Activated T-cell treated with anti-CD3 and anti-CD28 coated beads for 4 hours (primary cell): Measurements from ENCODE around the gene CLPTM1.
"Not testable (repeated sequence)": the region's sequence is repeated elsewhere in the genome, so short reads cannot be mapped to it uniquely, and the experiment has no call there.

ENCODE experiments used
- DNase-seq: peaks from one replicate; pipeline ENCODE4 v3.0.0-alpha.2; 2020

The CLPTM1 gene

DNA sequence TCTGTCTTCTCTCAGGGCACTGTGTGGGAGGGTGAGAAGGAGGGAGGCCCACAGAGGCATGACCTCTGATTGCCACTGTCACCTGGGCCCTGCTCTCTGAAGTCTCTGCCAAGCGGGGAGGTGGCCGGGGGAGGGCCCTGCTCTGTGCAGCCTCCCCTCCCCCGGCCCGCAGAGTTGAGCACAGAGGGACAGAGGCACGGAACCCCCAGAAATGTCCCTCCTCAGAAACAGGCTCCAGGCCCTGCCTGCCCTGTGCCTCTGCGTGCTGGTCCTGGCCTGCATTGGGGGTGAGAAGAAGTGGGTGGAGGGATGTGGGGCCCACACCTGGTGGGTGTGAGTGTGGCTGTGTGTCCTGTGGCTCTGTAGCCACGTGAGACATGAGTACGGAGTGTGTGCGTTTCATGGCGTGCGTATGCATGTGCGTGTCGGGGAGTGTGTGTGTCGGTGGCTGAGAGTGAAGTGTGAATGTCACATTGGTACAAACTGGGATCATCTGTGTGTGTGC, 13.1 kb upstream of the CLPTM1 start, which contains the start of gene APOC4:
APOC4 (plus strand) TSS at position 171 of the 505 bp plus-strand sequence; CDS start at position 212, 41 bp downstream.
- DNase-seq = no peak

DNA sequence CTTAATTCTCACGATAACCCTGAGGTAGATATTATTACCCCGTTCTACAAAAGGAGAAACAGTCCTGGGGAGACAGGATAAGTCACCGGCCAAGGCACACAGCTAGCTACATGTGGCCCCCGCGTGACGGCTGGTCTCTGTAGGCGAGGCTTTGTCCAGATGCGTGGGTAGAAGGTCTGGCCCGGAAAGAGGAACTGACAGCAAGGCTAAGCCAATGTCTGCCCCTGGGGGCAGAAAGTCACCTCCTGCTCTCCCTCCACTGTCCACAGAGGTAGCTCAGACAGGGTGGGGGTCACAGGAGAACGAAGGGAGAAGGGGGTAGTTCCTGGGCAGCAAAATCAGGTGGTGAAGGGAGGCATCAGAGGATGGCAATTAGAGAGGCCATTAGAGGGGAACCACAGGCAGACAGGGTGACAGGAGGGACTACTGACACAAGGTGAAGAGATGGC, 11.4 kb upstream of the CLPTM1 start:
- DNase-seq = no peak

DNA sequence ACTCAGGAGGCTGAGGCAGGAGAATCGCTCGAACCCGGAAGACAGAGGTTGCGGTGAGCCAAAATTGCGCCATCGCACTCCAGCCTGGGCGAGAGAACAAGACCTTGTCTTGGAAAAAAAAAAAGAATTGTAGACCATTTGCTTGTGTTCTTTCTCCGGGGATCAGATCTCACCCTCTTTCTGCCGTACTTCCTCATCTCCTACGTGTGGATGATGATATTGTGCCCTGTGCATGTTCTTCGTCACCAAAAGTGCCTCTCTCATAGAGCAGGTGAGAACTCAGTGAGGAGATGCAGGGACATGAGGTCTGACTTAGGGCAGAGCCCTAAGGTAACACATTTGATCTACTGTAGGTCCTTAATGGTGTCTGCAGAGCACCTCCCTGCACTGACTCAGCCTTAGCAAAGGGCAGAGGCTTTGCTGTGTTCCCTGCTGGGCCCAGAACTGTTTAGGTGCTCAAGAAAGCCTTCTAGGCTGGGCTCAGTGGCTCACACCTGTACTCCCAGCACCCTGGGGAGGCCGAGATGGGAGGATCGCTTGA, 8.1 kb upstream of the CLPTM1 start:
- DNase-seq = no peak

DNA sequence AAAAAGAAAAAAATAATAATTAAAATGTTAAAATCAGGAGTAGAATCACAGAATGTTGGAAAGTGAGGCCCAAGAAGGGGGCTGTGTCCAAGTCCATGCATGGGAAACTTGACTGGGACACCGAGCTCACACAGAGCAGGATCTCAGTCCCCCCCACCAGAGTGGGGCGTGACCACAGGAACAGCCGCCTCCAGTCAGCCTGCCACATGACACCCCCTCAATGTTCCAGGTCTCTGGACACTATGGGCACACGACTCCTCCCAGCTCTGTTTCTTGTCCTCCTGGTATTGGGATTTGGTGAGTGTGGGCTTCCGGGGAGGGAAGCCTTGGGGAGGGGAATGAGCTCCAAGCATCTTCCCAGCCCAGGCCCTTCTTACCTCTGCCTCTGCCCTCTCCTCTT, 6.9 kb upstream of the CLPTM1 start:
- DNase-seq = no peak

DNA sequence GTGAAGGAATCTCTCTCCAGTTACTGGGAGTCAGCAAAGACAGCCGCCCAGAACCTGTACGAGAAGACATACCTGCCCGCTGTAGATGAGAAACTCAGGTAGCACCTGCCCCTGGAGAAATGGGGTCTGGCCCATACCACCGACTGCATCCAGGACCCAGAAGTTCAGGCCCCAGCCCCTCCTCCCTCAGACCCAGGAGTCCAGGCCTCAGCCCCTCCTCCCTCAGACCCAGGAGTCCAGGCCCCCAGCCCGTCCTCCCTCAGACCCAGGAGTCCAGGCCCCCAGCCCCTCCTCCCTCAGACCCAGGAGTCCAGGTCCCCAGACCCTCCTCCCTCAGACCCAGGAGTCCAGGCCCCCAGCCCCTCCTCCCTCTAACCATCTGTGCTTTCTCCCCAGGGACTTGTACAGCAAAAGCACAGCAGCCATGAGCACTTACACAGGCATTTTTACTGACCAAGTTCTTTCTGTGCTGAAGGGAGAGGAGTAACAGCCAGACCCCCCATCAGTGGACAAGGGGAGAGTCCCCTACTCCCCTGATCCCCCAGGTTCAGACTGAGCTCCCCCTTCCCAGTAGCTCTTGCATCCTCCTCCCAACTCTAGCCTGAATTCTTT, 6.3 kb upstream of the CLPTM1 start:
- DNase-seq = no peak

DNA sequence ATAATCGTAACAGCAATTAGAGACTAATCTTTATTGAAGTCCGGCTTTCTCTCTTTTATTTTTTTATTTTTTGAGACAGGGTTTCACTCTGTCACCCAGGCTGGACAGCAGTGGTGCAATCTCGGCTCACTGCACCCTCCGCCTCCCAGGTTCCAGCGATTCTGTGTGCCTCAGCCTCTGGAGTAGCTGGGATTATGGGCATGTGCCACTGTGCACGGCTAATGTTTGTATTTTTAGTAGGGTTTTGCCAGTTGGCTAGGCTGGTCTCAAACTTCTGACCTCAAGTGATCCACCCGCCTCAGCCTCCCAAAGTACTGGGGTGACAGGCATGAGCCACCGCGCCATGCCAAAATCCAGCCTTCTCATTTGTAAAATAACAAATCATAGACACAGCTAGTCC, 5.6 kb upstream of the CLPTM1 start:
- no peak for DNase-seq

DNA sequence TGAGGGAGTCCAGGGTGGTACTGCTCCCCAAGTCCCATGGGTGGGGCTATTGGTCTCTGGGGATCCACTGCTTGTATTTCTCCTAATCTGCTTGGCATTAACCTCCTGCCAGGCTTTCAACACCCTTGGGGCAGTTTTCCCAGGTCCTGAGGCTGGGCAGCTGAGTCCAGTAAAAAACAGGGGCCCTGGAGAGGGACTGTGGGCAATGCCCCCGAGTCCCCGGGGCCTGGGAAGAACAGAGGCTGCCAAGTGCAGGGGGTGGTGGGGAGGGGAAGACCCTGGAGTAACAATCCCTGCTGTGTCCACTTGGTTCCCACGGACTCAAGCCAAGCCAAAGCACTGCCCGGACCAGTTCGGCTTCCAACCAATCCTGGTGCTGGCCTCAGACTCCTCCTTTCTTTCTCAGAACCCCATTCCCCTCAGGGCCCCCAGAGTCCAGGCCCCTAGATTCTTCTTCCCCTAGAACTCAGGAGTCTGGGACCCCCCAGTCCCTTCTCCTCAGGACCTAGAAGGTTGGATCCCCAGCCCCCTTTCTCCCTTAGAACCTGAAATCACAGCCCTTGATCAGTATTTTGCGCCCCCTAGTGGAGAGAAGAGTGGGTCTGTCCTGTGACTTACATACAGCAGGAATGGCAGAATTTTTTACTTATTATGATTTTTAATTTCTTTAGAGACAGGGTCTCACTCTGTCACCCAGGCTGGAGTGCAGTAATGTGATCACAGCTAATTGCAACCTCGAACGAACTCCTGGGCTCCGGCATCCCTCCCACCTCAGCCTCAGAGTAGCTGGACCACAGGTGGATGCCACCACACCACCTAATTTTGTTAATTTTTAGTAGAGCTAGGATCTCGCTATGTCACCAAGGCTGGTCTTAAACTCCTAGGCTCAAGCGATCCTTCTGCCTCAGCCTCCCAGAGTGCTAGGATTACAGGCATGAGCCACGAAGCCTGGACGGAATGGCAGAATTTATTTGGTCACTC, 3.7 kb upstream of the CLPTM1 start:
- peak; percentile 51 for DNase-seq

DNA sequence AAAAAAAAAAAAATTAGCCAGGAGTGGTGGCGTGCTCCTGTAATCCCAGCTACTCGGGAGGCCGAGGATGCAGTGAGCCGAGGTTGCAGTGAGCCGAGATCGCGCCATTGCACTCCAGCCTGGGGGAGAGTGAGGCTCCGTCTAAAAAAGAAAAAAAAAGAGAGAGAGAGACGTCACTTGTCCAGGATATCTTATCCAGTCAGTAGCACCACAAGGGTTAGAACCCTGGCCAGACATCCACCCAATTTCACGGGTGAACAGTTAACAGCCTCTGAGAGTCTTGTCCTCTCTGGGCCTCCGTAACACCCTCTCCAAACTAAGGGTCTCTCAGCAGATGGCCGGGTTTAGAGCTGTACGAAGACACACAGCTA, 917 bp upstream of the CLPTM1 start:
- DNase-seq = no peak

DNA sequence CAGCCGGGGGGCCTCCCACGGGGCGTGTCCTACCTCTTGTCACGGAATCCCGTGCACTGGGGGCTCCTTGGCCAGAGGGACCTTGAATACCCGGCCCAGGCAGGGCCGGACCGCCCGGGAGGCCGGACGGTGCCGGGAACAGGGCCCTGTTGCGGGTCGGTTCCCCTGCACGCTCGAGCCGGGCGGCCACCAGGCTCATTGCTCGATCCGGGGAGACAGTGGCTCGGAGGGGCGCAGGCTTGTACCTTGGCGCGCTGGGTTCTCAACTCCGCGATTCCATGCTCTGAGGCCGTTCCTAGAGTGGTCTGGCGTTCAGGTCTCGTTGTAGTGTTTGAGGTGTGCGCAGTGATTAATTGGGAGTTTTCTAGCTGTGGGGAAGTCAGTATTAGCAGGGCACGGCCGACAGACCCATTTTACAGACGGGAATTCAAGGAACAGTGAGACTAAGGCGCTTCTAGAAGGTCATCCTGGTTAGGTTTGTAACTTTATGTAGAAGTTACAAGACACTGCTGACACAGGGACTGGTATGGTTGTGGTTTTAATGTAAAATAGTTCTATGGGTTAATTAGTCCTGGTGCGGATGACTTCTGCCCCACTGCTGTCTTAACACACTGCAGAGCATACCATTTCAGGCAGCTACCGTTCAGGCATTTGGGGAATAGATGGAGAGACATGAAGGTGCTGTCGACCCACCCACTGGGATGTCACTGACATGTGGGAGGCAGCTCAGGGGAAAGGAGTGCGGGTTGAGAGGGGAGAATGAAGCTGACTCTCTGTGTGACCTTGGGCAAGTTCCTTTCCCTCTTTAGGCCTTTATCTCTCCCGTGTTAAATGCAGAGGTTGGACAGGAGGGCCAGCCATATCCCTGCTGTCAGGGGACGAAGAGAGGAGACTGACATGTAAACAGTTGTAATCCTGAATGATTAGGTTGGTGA, 592 bp downstream of the CLPTM1 start:
- DNase-seq = no peak

DNA sequence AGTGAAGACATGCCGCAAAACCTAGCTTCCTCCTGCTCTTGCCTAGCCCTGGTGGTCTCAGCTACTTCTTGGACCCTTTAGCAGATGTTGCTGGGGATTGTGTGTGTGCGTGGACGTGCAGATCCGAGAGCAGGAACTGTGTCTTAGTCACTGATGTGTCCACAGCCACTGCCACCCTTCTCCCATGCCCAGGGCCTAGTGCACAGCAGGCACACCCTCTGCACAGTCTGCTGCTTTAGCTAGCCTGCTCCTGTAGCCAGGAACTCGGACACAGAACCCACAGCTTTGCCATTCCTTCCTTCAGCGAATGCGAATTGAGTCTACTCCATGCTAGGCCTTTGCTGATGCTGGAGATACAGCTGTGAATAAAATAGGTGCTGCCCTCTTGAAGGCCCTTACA, 2.3 kb downstream of the CLPTM1 start:
- DNase-seq = no peak

DNA sequence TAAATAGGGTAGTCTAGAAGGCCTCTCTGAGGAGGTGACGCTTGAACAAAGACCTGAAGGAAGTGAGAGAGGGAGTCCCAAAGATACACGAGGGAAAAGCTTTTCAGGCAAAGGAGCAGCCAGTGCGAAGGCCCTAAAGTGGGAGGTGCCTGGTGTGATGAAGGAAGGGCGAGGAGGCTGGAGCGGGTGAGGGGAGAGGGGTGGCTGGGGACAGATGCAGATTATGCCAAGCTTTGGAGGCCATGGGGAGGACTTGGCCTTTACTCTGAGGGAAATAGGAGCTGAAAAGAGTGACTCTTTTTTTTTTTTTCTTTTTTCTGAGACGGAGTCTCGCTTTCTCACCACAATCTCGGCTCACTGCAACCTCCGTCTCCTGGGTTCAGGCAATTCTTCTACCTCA, 2.9 kb downstream of the CLPTM1 start:
- no peak for DNase-seq

DNA sequence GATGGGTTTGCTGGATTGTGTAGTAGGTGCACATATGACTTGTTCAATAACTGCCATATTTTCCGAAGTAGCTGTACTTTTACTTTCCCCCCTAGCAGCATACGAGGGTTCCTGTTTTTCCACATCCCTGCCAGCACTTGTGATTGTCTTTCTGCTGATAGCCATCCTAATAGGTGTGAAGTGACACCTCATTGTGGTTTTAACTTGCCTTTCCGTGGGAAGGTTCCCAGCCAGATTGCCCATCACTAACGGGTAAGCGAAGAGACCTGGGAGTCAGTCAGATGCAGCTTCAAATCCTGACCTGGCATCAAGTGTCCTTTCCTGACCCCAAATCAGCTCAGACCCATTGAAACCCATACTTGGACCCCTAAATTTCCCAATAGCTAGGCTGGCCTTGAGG, 4.5 kb downstream of the CLPTM1 start:
- DNase-seq = no peak

DNA sequence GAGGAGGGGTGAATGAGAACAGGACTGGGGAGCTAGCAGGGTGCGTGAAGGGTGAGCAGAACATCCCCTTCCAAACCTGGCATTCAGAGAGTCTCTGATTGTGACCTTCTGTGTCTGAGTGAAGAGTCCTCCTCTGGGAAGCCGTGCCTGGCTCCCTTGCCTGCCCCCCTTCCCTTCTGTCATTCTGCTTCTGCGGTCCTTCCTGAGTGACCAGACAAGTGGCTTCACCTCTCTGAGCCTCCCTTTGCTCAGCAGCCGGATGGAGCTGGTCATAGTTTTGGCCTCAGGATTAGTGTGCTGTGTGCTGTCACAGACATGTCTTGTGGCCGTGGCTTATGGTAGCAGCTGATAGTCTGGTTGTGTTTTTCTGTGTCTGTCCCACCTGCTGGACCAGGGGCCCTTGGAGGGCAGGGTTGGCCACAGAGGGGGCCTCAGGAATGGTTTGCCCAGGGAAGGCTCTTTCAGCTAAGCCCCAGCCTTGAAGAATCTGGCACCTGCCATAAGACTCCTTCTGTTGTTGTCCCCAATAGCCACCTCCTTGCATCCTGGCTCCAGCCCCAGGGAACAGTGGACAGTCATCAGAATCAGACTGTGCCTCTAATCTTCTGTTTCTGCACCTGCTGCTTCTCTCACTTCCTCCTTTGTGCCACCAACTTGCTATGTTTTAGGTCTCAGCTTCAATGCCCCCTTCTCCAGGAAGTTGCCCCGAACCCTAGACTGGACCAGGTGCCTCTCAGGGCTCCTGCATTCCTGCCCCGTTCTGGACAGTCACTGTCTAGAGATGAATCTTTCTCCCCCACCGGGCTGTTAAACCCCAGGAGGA, 5.9 kb downstream of the CLPTM1 start:
- DNase-seq = no peak

DNA sequence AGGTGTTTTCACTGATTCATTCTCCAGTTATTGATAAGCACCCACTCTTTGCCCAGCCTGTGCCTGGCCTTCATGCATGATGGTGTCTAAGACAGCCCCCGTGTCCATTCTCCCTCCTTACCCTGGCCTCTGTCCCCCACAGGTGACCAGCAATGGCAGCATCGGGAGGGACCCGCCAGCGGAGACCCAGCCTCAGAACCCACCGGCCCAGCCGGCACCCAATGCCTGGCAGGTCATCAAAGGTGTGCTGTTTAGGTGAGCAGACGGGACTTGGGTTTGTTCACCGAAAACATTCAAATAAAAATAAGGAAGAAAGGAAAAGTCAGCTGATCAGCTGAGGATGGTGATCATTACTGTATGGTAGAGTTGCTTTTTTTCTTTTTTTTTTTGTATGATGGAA, 6.6 kb downstream of the CLPTM1 start:
- no peak for DNase-seq

DNA sequence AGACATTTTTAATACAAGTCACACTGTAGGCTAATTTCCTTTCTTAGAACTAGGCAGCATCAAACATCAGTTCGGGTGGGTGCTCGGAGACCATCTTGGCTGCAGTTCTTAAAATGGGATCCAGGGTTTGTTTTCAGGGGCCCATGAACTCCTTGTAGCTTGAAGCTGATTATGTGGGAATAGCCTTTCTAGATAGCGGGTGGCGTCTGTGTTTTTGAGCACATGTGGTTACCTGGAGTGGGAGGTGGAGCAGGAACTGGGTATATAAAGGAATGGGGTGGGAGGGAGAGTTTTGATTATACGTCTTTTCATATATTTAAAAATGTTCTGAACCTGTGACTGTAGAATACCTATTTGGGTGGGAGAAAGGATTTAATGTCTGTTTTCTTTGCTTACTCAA, 12.9 kb downstream of the CLPTM1 start:
- no peak for DNase-seq

DNA sequence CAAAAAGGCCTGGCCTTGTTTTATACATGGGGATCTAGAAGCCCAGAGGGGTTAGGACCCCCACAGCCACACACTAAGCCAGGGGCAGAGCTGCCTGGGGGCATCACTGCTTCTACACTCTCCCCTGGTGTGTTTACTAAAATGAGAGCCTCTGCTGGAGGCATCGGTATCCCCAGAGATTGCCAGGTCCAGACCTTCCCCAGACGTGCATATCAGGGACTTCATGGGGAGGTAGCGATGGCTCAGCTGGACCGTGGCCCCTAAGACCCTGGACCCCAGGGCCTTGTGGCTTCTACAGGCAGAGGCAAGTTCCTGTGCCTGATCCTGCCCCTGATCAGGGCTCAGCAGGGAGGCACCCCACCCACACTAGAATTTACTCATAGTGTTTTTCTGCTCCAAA, 13.5 kb downstream of the CLPTM1 start:
- DNase-seq = no peak

DNA sequence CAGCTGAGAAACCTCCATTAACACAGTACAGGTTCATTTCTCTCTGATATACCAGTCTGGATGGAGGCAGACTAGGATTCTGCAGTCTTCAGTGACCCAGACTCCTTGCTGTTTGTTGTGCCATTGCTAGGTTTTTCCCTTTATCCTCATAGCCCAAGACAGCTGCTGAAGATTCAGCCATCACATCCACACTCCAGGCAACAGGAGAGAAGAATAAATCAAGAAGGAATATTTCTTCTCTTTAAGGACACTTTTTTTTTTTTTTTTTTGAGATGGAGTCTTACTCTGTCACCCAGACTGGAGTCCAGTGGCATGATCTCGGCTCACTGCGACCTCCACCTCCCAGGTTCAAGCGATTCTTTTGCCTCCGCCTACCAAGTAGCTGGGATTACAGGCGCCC, 14.3 kb downstream of the CLPTM1 start:
- DNase-seq = no peak

DNA sequence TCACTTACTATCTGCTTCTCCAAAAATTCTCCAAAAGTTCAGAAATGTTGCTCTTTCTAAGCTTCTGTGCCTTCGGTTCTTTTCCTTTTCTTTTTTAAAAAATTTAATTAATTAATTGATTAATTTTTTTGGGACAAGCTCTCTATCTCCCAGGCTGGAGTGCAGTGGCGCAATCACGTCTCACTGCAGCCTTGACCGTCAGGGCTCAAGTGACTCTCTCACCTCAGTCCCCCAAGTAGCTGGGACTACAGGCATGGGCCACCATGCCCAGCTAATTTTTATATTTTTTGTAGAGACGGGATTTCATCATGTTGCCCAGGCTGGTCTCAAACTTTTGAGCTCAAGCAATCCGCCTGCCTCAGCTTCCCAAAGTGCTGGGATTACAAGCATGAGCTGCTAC, 16.3 kb downstream of the CLPTM1 start:
- DNase-seq = not testable (repeated sequence)

DNA sequence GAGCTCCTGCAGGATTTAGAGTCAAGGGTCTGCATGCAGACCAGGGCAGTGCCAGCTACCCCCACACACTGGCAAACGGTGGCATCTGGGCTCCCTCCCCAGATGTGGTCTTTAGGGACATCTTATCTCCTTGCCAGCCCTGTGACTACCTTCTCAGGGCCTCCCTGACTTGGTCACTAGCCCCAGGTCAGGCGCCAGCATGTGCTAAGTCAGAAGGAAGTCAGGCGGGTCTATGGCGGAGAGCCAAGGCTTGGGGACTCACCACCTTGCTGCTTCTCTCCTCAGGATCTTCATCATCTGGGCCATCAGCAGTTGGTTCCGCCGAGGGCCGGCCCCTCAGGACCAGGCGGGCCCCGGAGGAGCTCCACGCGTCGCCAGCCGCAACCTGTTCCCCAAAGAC, 17.6 kb downstream of the CLPTM1 start:
- no peak for DNase-seq

DNA sequence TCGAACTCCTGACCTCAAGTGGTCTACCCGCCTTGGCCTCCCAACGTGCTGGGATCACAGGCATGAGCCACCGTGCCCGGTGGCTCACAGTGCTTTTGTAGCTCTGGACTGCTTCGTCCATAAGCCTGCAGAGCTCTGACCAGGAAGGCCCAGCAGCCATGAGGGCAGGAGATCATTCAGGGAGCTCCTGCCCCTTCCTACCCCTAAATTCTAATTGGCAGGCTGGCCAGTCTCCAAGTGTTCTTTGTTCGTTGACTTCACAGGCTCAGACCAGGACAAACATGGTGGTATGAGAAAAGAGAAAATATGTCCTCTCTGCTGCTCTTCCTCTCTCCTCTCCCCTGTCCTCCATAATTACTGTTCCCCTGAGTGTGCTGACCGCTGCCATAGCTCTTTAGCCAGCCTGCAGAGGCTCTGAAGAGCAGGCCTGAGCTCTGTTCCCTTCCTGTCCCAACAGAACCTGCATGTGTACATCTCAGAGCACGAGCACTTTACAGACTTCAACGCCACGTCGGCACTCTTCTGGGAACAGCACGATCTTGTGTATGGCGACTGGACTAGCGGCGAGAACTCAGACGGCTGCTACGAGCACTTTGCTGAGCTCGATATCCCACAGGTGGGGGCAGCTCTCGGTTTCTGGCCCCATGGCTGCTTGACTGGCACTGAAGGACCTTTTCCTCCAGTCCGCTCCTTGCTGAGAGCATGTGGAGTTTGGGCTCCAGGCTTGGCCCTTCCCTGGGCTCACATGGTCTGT, 19.0 kb downstream of the CLPTM1 start:
- no peak for DNase-seq

DNA sequence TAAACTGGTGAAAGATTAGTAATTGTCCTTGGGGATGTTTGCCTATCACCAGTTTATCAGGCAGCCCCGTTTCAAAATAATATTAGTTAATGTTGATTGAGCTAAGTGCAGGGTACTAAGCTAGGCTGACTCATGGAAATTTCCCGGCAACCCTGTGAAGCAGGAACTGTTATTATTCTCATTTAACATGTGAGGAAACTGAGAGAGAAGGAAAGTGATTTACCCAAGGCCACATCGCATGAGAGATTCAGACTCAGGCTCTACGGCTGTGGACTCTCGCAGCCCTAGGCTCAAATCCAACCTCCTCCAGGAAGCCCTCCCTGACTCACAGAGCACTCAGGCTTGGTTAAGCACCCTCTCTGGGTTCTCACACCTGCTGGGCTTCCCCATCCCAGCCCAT, 19.7 kb downstream of the CLPTM1 start:
- no peak for DNase-seq
